PC-9 (cell line): ENCODE results near the gene TNC. TPM values are rescaled to one million over a fixed set of nuclear protein-coding genes. Genes with fewer than 3 reads are reported as not detected.
A peak's percentile ranks its signal among the peaks of the same experiment; 100 is the strongest.

ENCODE experiments used
- BruUV-seq: library from RNA; stranded (reverse); fragments of 400-500 nt; replicated peaks from 2 replicates; lab custom pipeline; 2021; lab: Mats Ljungman, UMichigan
- CTCF ChIA-PET: fragments of 300-600 bp; sonication (Branson Sonifier 250); formaldehyde crosslinking; loops from one replicate; lab custom pipeline; 2022; ENCODE audit warnings: antibody characterized with exemption; lab: Charles Lee
- POLR2A ChIA-PET: fragments of 300-600 bp; sonication (Branson Sonifier 250); formaldehyde crosslinking; loops from one replicate; lab custom pipeline; 2022; ENCODE audit warnings: antibody characterized with exemption; ENCODE audit not compliant: unreplicated experiment; lab: Charles Lee
- DNase-seq, 2 experiments: peaks; one replicate each; pipeline versions ENCODE4 v3.0.0 to v3.0.0-alpha.2; 2015 to 2022; ENCODE audit warnings: mixed read lengths in 1 of 2
- H2AFZ ChIP-seq: fragments of 200-600 bp; sonication (generic); 2 replicates; pipeline ENCODE4 v1.8.1; 2017; ENCODE audit warnings: antibody characterized with exemption
- H3F3A ChIP-seq: fragments of 200-600 bp; sonication (generic); 2 replicates; pipeline ENCODE4 v1.8.1; 2017; ENCODE audit warnings: antibody characterized with exemption, mild to moderate bottlenecking, low read depth; ENCODE audit not compliant: insufficient read depth
- H3K27ac ChIP-seq: fragments of 200-600 bp; sonication (generic); 2 replicates; pipeline ENCODE4 v1.6.1; 2016; ENCODE audit warnings: mixed run types
- H3K27me3 ChIP-seq: fragments of 200-600 bp; sonication (generic); 2 replicates; pipeline ENCODE4 v1.6.1; 2016; ENCODE audit warnings: low read depth, mixed run types; ENCODE audit not compliant: insufficient read depth
- H3K36me3 ChIP-seq: fragments of 200-600 bp; sonication (generic); 2 replicates; pipeline ENCODE4 v1.6.1; 2016; ENCODE audit warnings: low read depth, mixed run types
- H3K4me1 ChIP-seq: fragments of 200-600 bp; sonication (generic); replicated peaks from 2 replicates; pipeline ENCODE4 v1.6.1; 2016; ENCODE audit warnings: mixed run types; ENCODE audit not compliant: insufficient read depth
- H3K4me2 ChIP-seq: fragments of 200-600 bp; sonication (generic); 2 replicates; pipeline ENCODE4 v1.6.1; 2017; ENCODE audit warnings: mixed run types
- H3K4me3 ChIP-seq: fragments of 200-600 bp; sonication (generic); 2 replicates; pipeline ENCODE4 v1.6.1; 2016; ENCODE audit warnings: mixed run types
- H3K79me2 ChIP-seq: fragments of 200-600 bp; sonication (generic); 2 replicates; pipeline ENCODE4 v1.6.1; 2017; ENCODE audit warnings: low read depth, mixed run types
- H3K9me2 ChIP-seq: fragments of 200-600 bp; sonication (generic); 2 replicates; pipeline ENCODE4 v1.8.1; 2017; ENCODE audit warnings: mild to moderate bottlenecking; ENCODE audit not compliant: insufficient read depth
- H3K9me3 ChIP-seq: fragments of 200-600 bp; sonication (generic); 2 replicates; pipeline ENCODE4 v1.8.1; 2016; ENCODE audit warnings: low read depth; ENCODE audit not compliant: insufficient read depth
- H4K20me1 ChIP-seq: fragments of 200-600 bp; sonication (generic); 2 replicates; pipeline ENCODE4 v1.8.1; 2017; ENCODE audit not compliant: insufficient read depth
- EZH2 ChIP-seq: fragments of 200-600 bp; sonication (generic); IDR thresholded peaks from 2 replicates; pipeline ENCODE4 v1.8.0; 2017; ENCODE audit warnings: antibody characterized with exemption, low read depth
- intact Hi-C: fragments of 100-400 bp; cut with micrococcal nuclease; formaldehyde crosslinking; loops from one replicate; pipeline ENCODE4 v1.10.0; 2022; ENCODE audit not compliant: unreplicated experiment
- total RNA-seq: library from RNA; stranded (reverse); gene quantifications from 2 replicates; pipeline ENCODE4 v1.2.3, GENCODE V29; 2021
- TF ChIP-seq, protein P1 (sequence below): fragments of 200-600 bp; sonication (generic); conservative IDR thresholded peaks from 2 replicates; pipeline ENCODE4 v1.6.1; 2017; ENCODE audit warnings: mixed run types, antibody characterized with exemption, mild to moderate bottlenecking, moderate library complexity

TNC gene
- total RNA-seq, 1 experiment from 2014 or later: 1.1 TPM

- no TSS peak for BruUV-seq
- CTCF ChIA-PET: no interaction called here
- no peaks in the 10 kb centered on the region for H3K9me3 ChIP-seq
- peaks cover 7% of the 10 kb centered on the region; the same call in 1 of the 2 replicates for H3K27me3 ChIP-seq
- peak; percentile 77 to 91 for DNase-seq
- POLR2A ChIA-PET: no interaction called here
- H3K4me1 ChIP-seq: peaks cover 64% of the 10 kb centered on the region
- TF ChIP-seq, protein P1, sequence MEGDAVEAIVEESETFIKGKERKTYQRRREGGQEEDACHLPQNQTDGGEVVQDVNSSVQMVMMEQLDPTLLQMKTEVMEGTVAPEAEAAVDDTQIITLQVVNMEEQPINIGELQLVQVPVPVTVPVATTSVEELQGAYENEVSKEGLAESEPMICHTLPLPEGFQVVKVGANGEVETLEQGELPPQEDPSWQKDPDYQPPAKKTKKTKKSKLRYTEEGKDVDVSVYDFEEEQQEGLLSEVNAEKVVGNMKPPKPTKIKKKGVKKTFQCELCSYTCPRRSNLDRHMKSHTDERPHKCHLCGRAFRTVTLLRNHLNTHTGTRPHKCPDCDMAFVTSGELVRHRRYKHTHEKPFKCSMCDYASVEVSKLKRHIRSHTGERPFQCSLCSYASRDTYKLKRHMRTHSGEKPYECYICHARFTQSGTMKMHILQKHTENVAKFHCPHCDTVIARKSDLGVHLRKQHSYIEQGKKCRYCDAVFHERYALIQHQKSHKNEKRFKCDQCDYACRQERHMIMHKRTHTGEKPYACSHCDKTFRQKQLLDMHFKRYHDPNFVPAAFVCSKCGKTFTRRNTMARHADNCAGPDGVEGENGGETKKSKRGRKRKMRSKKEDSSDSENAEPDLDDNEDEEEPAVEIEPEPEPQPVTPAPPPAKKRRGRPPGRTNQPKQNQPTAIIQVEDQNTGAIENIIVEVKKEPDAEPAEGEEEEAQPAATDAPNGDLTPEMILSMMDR: no peak
- TF ChIP-seq EZH2: no peak
- no peaks in the 10 kb centered on the region for H3K36me3 ChIP-seq
- H3F3A ChIP-seq: peaks cover 50% of the 10 kb centered on the region
- peak overlapping the region; percentile 48; the same call in 1 of the 2 replicates for H3K4me3 ChIP-seq
- H2AFZ ChIP-seq: no peak overlapping the region
- no peaks in the 10 kb centered on the region for H3K79me2 ChIP-seq
- intact Hi-C loops: loop anchor here (5.0 kb wide), 3 partner anchors 38 to 403 kb away; no protein-coding TSS in a partner anchor
- H3K4me2 ChIP-seq: peak overlapping the region; percentile 85
- H4K20me1 ChIP-seq: no peaks in the 10 kb centered on the region; the same call in 1 of the 2 replicates
- no peaks in the 10 kb centered on the region for H3K9me2 ChIP-seq
- H3K27ac ChIP-seq: peak overlapping the region; percentile 17; the same call in 1 of the 2 replicates
Measured at GRCh38 chr9:115118879-115119218, 892 bp upstream of the TNC start.

- ChIA-PET CTCF (no interaction called here), POLR2A (no interaction called here)
- Histone ChIP-seq H3K79me2 (no peaks in the 10 kb centered on the region), H3K36me3 (no peaks in the 10 kb centered on the region), H3K9me3 (no peaks in the 10 kb centered on the region), H2AFZ (no peak overlapping the region), H3K4me3 (no peak overlapping the region), H3K4me2 (peak overlapping the region; percentile 28; the same call in 1 of the 2 replicates), H3K4me1 (peaks cover 61% of the 10 kb centered on the region), H3K27ac (no peak overlapping the region), H3F3A (peaks cover 45% of the 10 kb centered on the region), H3K9me2 (no peaks in the 10 kb centered on the region), H3K27me3 (no peaks in the 10 kb centered on the region), H4K20me1 (no peaks in the 10 kb centered on the region; the same call in 1 of the 2 replicates)
- DNase-seq: no peak
- intact Hi-C loops: loop anchor here (5.0 kb wide), 3 partner anchors 41 to 406 kb away; no protein-coding TSS in a partner anchor
- TF ChIP-seq, protein P1: no peak
- no peak for TF ChIP-seq EZH2
- no TSS peak for BruUV-seq
Measured at GRCh38 chr9:115116421-115117284, 1.3 kb downstream of the TNC start.

GRCh38 chr9:115115924-115116323 lies 2.0 kb downstream of the TNC start:
- intact Hi-C loops: loop anchor here (5.0 kb wide), 3 partner anchors 41 to 406 kb away; no protein-coding TSS in a partner anchor
- DNase-seq: peak in 1 of 2 experiments; percentile 74

More at GRCh38 chr9:115115924-115116323, 2.0 kb downstream of the TNC start:
- H3K9me3 ChIP-seq: no peaks in the 10 kb centered on the region
- no peaks in the 10 kb centered on the region for H3K9me2 ChIP-seq
- H3F3A ChIP-seq: peaks cover 37% of the 10 kb centered on the region
- no peaks in the 10 kb centered on the region for H4K20me1 ChIP-seq
- peak overlapping the region; percentile 28 for H3K4me2 ChIP-seq
- ChIA-PET CTCF (no interaction called here), POLR2A (no interaction called here)
- no peak overlapping the region for H3K4me3 ChIP-seq
- H3K36me3 ChIP-seq: no peaks in the 10 kb centered on the region
- no TSS peak for BruUV-seq
- H3K27ac ChIP-seq: peak overlapping the region; percentile 70
- H2AFZ ChIP-seq: no peak overlapping the region
- no peak for TF ChIP-seq EZH2
- TF ChIP-seq, protein P1: no peak
- H3K27me3 ChIP-seq: no peaks in the 10 kb centered on the region
- no peaks in the 10 kb centered on the region for H3K79me2 ChIP-seq
- peaks cover 56% of the 10 kb centered on the region for H3K4me1 ChIP-seq
